Body of pancreas (tissue), 4 donors: Measurements from ENCODE around the gene RPS21. TPM values are rescaled to one million over a fixed set of nuclear protein-coding genes. Genes with fewer than 3 reads are reported as not detected.

ENCODE experiments used
- ATAC-seq: fragments of 150-250 bp; one replicate; pipeline ENCODE4 v1.9.1; 2016
- DNase-seq, 4 donors: peaks; one replicate each; pipeline ENCODE4 v3.0.0-alpha.2; 2019
- H3K27ac ChIP-seq, 4 donors: fragments of 200-600 bp; sonication (generic); 1 replicate in 3 of 4; 2 replicates in 1 of 4; pipeline versions ENCODE4 v1.5.1 to v1.6.1; 2016 to 2019; ENCODE audit warnings: mild to moderate bottlenecking in 1 of 4, mixed read lengths in 1 of 4, moderate library complexity in 1 of 4
- H3K27me3 ChIP-seq, 2 donors: fragments of 200-600 bp; sonication (generic); one replicate each; pipeline ENCODE4 v1.6.0; 2016; ENCODE audit warnings: mild to moderate bottlenecking in 1 of 2
- H3K36me3 ChIP-seq, 2 donors: fragments of 200-600 bp; sonication (generic); replicated peaks in 1 of 2; 2 replicates each; pipeline ENCODE4 v1.5.1; 2016; ENCODE audit warnings: low read depth in 2 of 2; ENCODE audit not compliant: insufficient read depth in 1 of 2
- H3K4me1 ChIP-seq: fragments of 200-600 bp; sonication (generic); one replicate; pipeline ENCODE4 v1.6.0; 2016
- H3K4me3 ChIP-seq, 2 donors: fragments of 200-600 bp; sonication (generic); 1 replicate in 1 of 2; 2 replicates in 1 of 2; pipeline ENCODE4 v1.5.1; 2016 to 2019
- H3K9me3 ChIP-seq, 3 donors: fragments of 200-600 bp; sonication (generic); 1 replicate in 2 of 3; 2 replicates in 1 of 3; pipeline ENCODE4 v1.5.1; 2016
- POLR2A ChIP-seq, 3 donors: fragments of 450-650 bp; IDR thresholded peaks; one replicate each; pipeline ENCODE4 v1.6.1; 2016; ENCODE audit warnings: antibody characterized with exemption in 3 of 3, mild to moderate bottlenecking in 2 of 3
- WGBS, 2 donors: methylation state at CpG; one replicate each; pipeline ENCODE4 v1.1.5; 2017; 5-methylcytosine and 5-hydroxymethylcytosine counted together
- intact Hi-C: fragments of 100-400 bp; cut with DNase I; formaldehyde crosslinking; loops from one replicate; pipeline ENCODE4 v1.15.1; 2023
- total RNA-seq, 2 donors: library from RNA; depleted of rRNA; stranded (reverse); fragments of >200 nt; gene quantifications; one replicate each; pipeline ENCODE4 v1.1.0, GENCODE V29; 2016
- TF ChIP-seq, protein P1 (sequence below), 7 experiments: fragments of 450-650 bp in 4 of 7; fragments of 200-600 bp in 3 of 7; sonication (generic) in 3 of 7; IDR thresholded peaks; one replicate each; pipeline ENCODE4 v1.5.1; 2016 to 2019; ENCODE audit warnings: antibody characterized with exemption in 7 of 7

The RPS21 gene
- total RNA-seq, 2 donors from 2014 or later = 654 to 656 TPM

DNA sequence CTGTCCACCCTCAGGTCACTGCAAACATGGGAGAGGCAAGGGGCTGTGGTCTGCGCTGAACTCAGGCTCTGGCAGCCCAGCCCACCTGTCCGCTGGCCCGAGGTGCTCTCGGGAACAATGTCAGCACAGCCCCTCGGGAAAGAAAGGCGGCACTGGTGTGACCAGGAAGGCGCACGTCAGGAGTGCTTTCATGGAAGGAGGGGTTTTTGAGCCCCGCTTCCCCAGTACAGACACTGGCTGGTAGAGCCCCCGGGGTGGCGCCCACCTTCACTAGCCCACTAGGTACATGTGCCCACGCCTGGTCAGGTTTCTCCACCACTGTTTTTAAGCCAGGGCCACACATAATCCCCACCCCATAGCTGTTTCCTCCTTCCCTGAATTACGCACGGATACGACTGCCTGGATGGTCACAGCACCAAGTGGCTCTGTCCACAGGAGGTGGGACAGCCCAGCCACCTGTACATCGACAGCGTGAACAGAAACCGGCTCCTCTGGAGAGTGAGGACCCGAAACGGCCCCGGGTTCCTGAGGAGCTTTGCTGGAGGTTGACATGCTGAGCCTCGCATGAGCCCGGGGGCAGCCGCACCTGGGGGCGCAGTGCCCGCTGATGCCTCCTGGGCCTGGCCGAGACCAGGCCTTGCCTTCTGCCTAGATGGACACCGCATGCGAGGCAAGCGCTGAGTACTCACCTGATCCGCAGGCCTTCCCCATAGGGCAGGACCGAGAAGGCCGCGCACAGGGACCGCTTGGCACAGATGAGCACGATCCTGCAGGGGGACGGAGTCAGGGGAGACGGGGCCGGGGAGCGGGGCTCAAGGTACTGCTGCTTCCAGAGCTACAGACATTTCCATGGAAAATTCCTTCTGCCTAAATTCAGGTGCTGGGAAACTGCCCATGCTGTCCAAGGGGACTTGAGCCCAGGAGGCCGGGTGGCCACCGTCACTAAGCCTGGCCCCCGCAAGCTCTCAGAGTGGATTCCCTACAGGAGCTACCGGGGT lies 7.6 kb downstream of the RPS21 start:
- intact Hi-C loops = no loop called here
- no peak for ATAC-seq
- no peak overlapping the region for H3K4me3 ChIP-seq
- H3K9me3 ChIP-seq = no peaks in the 10 kb centered on the region
- no peak overlapping the region for H3K27ac ChIP-seq
- no peaks in the 10 kb centered on the region for H3K27me3 ChIP-seq
- H3K36me3 ChIP-seq = peaks cover 0 to under 1% of the 10 kb centered on the region in 2 donors
- 93% methylated on average over 18 to 40 of the region's 44 CpGs for whole genome bisulfite sequencing, 2 donors
- TF ChIP-seq, protein P1, sequence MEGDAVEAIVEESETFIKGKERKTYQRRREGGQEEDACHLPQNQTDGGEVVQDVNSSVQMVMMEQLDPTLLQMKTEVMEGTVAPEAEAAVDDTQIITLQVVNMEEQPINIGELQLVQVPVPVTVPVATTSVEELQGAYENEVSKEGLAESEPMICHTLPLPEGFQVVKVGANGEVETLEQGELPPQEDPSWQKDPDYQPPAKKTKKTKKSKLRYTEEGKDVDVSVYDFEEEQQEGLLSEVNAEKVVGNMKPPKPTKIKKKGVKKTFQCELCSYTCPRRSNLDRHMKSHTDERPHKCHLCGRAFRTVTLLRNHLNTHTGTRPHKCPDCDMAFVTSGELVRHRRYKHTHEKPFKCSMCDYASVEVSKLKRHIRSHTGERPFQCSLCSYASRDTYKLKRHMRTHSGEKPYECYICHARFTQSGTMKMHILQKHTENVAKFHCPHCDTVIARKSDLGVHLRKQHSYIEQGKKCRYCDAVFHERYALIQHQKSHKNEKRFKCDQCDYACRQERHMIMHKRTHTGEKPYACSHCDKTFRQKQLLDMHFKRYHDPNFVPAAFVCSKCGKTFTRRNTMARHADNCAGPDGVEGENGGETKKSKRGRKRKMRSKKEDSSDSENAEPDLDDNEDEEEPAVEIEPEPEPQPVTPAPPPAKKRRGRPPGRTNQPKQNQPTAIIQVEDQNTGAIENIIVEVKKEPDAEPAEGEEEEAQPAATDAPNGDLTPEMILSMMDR (IDR thresholded peaks at IDR 0.05) = no peak
- TF ChIP-seq POLR2A (IDR thresholded peaks at IDR 0.05) = no peak
- no peaks in the 10 kb centered on the region for H3K4me1 ChIP-seq
- DNase-seq = no peak

DNA sequence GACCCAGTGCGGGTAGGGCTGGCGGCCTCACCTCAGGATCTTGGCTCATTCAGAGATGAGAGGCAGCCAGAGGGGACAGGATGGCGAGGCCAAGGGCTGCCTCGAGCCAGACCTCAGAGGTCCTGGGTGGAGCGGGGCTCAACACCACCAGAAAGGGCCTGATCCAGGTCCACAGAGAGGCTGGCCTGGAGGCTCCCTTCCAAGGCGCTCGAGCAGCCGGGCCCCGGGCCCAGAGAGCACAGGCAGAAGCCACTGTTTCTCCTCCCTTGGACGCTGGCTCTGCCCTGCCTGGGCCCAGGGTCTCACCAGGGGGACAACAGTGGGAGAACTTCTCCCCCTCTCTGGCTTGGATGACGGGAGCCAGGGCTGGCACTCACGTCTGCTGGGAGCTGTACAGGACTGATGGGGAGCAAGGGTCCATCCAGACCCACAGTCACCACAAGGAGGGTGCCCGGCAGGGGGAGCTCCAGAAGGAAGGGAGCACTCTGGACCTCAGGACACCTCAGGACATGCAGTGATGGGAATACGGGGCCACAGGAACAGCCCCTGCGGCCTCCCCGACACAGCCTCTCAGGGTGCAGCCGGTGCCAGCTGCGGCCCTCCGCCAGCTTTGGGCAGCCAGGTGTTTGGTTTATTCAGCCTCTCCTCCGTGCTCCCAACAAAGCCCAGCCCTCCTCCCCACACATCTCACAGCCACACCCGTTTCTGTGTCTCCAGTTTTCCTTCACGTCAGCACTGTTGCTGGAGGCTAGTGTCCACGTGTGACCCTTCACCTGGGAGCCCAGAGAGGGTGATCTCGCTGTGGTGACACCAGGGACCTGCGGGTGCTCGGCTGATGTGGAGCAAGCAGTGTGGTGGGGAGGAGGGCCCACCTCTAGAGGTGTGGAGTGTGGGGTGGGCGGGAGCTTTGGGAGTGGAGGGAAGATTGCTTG lies 8.7 kb downstream of the RPS21 start:
- TF ChIP-seq, protein P1 (IDR thresholded peaks at IDR 0.05) = no peak
- no peak for TF ChIP-seq POLR2A (IDR thresholded peaks at IDR 0.05)
- no peaks in the 10 kb centered on the region for H3K36me3 ChIP-seq
- H3K4me3 ChIP-seq = no peak overlapping the region
- DNase-seq (no peak), ATAC-seq (no peak)
- H3K9me3 ChIP-seq = no peaks in the 10 kb centered on the region
- H3K4me1 ChIP-seq = no peaks in the 10 kb centered on the region
- no peaks in the 10 kb centered on the region for H3K27me3 ChIP-seq
- intact Hi-C loops = no loop called here
- no peak overlapping the region for H3K27ac ChIP-seq
- WGBS, 2 donors = 88 to 91% methylated on average over 7 to 27 of the region's 27 CpGs

DNA sequence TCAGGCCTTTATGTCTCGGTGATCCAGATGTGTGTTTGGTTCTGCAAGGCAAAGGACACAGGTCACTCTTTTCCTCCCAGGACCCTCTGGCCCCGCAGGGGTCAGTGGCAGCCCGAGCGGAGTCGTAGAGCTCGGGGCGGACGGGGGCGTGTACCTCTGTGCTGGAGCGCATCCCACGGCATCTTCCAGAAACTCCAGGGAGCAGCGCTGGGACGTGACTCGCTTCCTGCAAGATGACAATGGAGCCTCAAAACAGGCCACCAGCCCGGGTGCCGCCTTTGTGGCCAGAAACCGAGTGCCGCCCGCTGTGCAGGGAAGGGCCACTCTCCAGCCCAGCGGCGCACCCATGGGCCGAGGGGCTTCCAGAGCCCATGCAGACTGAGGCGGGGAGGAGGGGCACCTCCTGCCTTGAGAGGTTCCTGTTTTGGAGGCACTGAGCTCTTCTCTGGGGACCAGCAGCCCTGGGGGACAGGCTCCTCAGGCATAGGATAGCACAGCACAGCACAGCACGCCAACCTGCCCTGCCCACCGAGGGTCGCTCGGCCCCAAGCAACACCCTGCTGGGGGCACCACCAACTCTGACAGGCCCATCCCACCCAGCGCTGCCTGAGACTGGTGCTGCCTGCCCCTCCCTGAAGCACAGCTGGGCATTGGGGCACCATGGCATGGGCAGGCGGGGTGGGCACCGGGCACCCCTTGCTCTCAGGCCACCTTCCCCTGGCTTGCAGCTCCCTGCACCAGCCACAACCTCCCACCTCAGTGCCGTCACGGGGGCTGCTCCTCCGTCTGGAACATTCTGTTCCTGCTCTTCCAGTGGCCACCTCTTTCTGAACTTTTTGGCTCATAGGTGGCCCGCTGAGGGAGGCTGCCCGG lies 9.7 kb downstream of the RPS21 start:
- ATAC-seq = no peak
- DNase-seq = no peak
- intact Hi-C loops = no loop called here

More for the DNA sequence above, 9.7 kb downstream of the RPS21 start:
- H3K9me3 ChIP-seq = no peaks in the 10 kb centered on the region
- H3K4me1 ChIP-seq = no peaks in the 10 kb centered on the region
- H3K4me3 ChIP-seq = no peak overlapping the region
- no peak for TF ChIP-seq POLR2A (IDR thresholded peaks at IDR 0.05)
- TF ChIP-seq, protein P1 (IDR thresholded peaks at IDR 0.05) = no peak
- H3K27ac ChIP-seq = no peak overlapping the region
- no peaks in the 10 kb centered on the region for H3K27me3 ChIP-seq
- 90 to 92% methylated on average over 15 to 32 of the region's 35 CpGs for WGBS, 2 donors
- no peaks in the 10 kb centered on the region for H3K36me3 ChIP-seq
